Measurements from ENCODE around the gene NUCB2. TPM values are rescaled to one million over a fixed set of nuclear protein-coding genes. Genes with fewer than 3 reads are reported as not detected.

Gene NUCB2
- total and polyA plus RNA-seq, 2 of the 8 experiments (the other 6 are each of a cell fraction or from before 2014, with no cell fraction given), result 9.0 to 34.2 TPM

DNA sequence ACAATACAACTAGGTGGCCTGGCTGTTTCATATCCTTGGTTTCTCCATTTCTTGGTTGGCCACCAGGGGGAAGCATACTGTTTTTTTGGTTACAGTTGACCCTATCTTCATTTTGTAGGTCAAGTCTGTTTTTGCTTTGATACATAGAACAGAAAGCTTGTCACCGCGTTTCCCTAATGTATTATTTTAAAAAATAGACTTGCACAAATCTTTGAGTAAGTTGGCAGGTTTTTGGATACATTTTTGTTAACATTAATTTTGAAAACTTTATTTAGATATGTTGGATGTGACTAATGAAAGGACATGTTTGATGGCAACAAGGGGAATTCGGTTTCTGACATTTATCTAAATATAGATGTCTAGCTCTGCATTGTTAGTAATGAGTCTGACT lies 78.1 kb downstream of the NUCB2 start:
- 65% methylated on average over 3 of the region's 3 CpGs; no CpG with 5 or more reads in 1 of the 2 experiments for WGBS, 2 experiments (ENCODE audit: extremely low coverage in 1 of 2, insufficient coverage in 1 of 2, insufficient read length in 1 of 2, insufficient replicate concordance in 2 of 2, low coverage in 1 of 2, low lambda C conversion rate in 2 of 2, missing lambda C conversion rate in 1 of 2)
- TF ChIP-seq RNF2 (IDR thresholded peaks at IDR 0.05; ENCODE audit: borderline replicate concordance, low read depth, low read length, missing control alignments, poor library complexity, severe bottlenecking) (no peak), CTCF (IDR thresholded peaks at IDR 0.05; ENCODE audit: control extremely low read depth in 1 of 3, insufficient read depth in 1 of 3, low read depth in 1 of 3, low read length in 3 of 3) (peak in 2 of 3 experiments; percentile 54 to 59; a peak in 2 of 4 replicates), RAD21 (IDR thresholded peaks at IDR 0.05 in 1 of 2, conservative IDR thresholded peaks at IDR 0.05 in 1 of 2; ENCODE audit: low read depth in 2 of 2, low read length in 2 of 2) (peak; percentile 26 to 54; a peak in 3 of 4 replicates)
- no peak overlapping the region for H4K5ac ChIP-seq (ENCODE audit: insufficient read length, low read depth, low read length)

More for the DNA sequence above, 78.1 kb downstream of the NUCB2 start:
- no peak overlapping the region for H2BK120ac ChIP-seq (replicated peaks; ENCODE audit: low read depth, low read length)
- H3K23ac ChIP-seq (ENCODE audit: insufficient read length), result no peak overlapping the region
- H3K56ac ChIP-seq (replicated peaks; ENCODE audit: insufficient read length, low read depth, low read length), result no peak overlapping the region
- H3K79me1 ChIP-seq (ENCODE audit: low read depth, low read length), result no peaks in the 10 kb centered on the region
- no peak overlapping the region for H3K4me3 ChIP-seq (ENCODE audit: extremely low read depth in 1 of 4, insufficient read depth in 2 of 4, low read depth in 3 of 4, low read length in 4 of 4)
- H3K4me1 ChIP-seq (replicated peaks in 1 of 4; ENCODE audit: control insufficient read depth in 3 of 4, insufficient read depth in 4 of 4, low read length in 3 of 4), result peaks cover 0 to 8% (median 4%) of the 10 kb centered on the region in 4 experiments; a peak in 5 of 7 replicates
- no peak overlapping the region for H2BK5ac ChIP-seq (ENCODE audit: low read depth, low read length)
- no peak overlapping the region for H3K18ac ChIP-seq (ENCODE audit: extremely low read depth, low read length)
- peak; percentile 13 for FAIRE-seq
- peaks cover 15% of the 10 kb centered on the region; the same call in 1 of the 2 replicates for H3K23me2 ChIP-seq (ENCODE audit: low read depth, low read length)
- POLR2A ChIA-PET (ENCODE audit: partially characterized antibody), result interaction anchor here (0.7 kb wide), 1 partner anchor 13 kb away, joined by 5 read pairs; no protein-coding TSS in a partner anchor
- H2AFZ ChIP-seq (ENCODE audit: low read length), result no peak overlapping the region
- peaks cover 0 to 2% of the 10 kb centered on the region in 2 experiments for H4K20me1 ChIP-seq (replicated peaks in 1 of 2; ENCODE audit: control insufficient read depth in 1 of 2, insufficient read depth in 2 of 2, low read length in 2 of 2)
- H3K27ac ChIP-seq (ENCODE audit: low read depth, low read length), result no peak overlapping the region
- CTCF ChIA-PET (ENCODE audit: partially characterized antibody), result interaction anchor here (0.7 to 3.2 kb wide), 20 partner anchors 11 to 364 kb away, joined by 3 to 17 read pairs (median 4); no protein-coding TSS in a partner anchor
- H2BK20ac ChIP-seq (ENCODE audit: low read length), result no peak overlapping the region
- no peak overlapping the region for H3K14ac ChIP-seq (ENCODE audit: insufficient read length)
- peaks cover 29 to 47% (median 40%) of the 10 kb centered on the region in 4 experiments for H3K27me3 ChIP-seq (replicated peaks in 1 of 4; ENCODE audit: control insufficient read depth in 3 of 4, extremely low read depth in 1 of 4, insufficient read depth in 3 of 4, low read length in 3 of 4)
- no peak overlapping the region for H2BK12ac ChIP-seq (ENCODE audit: low read depth, low read length)
- peak in 1 of 2 experiments; percentile 80 for DNase-seq (ENCODE audit: low read depth in 1 of 2, low spot score in 2 of 2)
- H3K4me2 ChIP-seq (ENCODE audit: insufficient read depth in 1 of 2, low read depth in 2 of 2, low read length in 2 of 2), result no peak overlapping the region
- H3K4ac ChIP-seq (replicated peaks; ENCODE audit: insufficient read length, low read depth, low read length), result no peak overlapping the region
- no peak overlapping the region for H3K9ac ChIP-seq (replicated peaks in 1 of 4; ENCODE audit: extremely low read depth in 1 of 4, low read depth in 3 of 4, low read length in 3 of 4)
- no peak overlapping the region for H4K8ac ChIP-seq (ENCODE audit: extremely low read depth, insufficient read depth, low read length)
- H3K79me2 ChIP-seq (ENCODE audit: control insufficient read depth in 1 of 2, insufficient read depth in 2 of 2, low read length in 2 of 2), result no peaks in the 10 kb centered on the region
- no peak overlapping the region for H2AK5ac ChIP-seq (ENCODE audit: low read depth, low read length)
- H2BK15ac ChIP-seq (ENCODE audit: low read length), result no peak overlapping the region
- no peak overlapping the region for H4K91ac ChIP-seq (replicated peaks; ENCODE audit: insufficient read length, low read length)
- no peaks in the 10 kb centered on the region for H3K36me3 ChIP-seq (ENCODE audit: control insufficient read depth in 2 of 4, insufficient read depth in 4 of 4, low read length in 3 of 4)
- no peaks in the 10 kb centered on the region for H3K9me3 ChIP-seq (ENCODE audit: insufficient read depth in 2 of 2, low read depth in 1 of 2, low read length in 1 of 2)

All from H1 (cell line).